Retinal pigment epithelial cell (primary cell): ENCODE results near the gene ADAMTS2.

Experiments
- DNase-seq: peaks from one replicate; pipeline ENCODE4 v3.0.0-alpha.2; 2010; ENCODE audit warnings: low read depth
- H3K4me3 ChIP-seq: 2 replicates; pipeline ENCODE4 v1.5.1; 2011; ENCODE audit warnings: mild to moderate bottlenecking, low read length, control low read depth, moderate library complexity
- CTCF ChIP-seq: conservative IDR thresholded peaks from 2 replicates; pipeline ENCODE4 v1.5.1; 2011; ENCODE audit warnings: low read depth, low read length, control low read depth, inconsistent platforms

The ADAMTS2 gene

GRCh38 chr5:179308563-179309382 lies 36.5 kb downstream of the ADAMTS2 start:
- no peak overlapping the region for H3K4me3 ChIP-seq
- DNase-seq = no peak
- no peak for TF ChIP-seq CTCF

- no peak for TF ChIP-seq CTCF
- no peak overlapping the region for H3K4me3 ChIP-seq
- no peak for DNase-seq
Observed at GRCh38 chr5:179307931-179308471, 37.3 kb downstream of the ADAMTS2 start.

GRCh38 chr5:179307013-179307800 lies 38.1 kb downstream of the ADAMTS2 start:
- H3K4me3 ChIP-seq = no peak overlapping the region
- TF ChIP-seq CTCF = no peak
- no peak for DNase-seq

- no peak for DNase-seq
- H3K4me3 ChIP-seq = no peak overlapping the region
- no peak for TF ChIP-seq CTCF
Observed at GRCh38 chr5:179306191-179307012, 38.9 kb downstream of the ADAMTS2 start.

- no peak overlapping the region for H3K4me3 ChIP-seq
- no peak for TF ChIP-seq CTCF
- no peak for DNase-seq
Observed at GRCh38 chr5:179304871-179305270, 40.4 kb downstream of the ADAMTS2 start.

GRCh38 chr5:179304466-179304865 lies 40.8 kb downstream of the ADAMTS2 start:
- H3K4me3 ChIP-seq = no peak overlapping the region

More at GRCh38 chr5:179304466-179304865, 40.8 kb downstream of the ADAMTS2 start:
- no peak for DNase-seq
- TF ChIP-seq CTCF = no peak
